HG03280 (cell line): ENCODE data around the gene RASGRF1.
"Not testable (repeated sequence)": the region's sequence is repeated elsewhere in the genome, so short reads cannot be mapped to it uniquely, and the experiment has no call there.

Source experiments
- ATAC-seq: cut with Tn5 transposase; IDR thresholded peaks from one replicate; pipeline ENCODE4 v1.9.1; 2021; ENCODE audit warnings: mild to moderate bottlenecking, moderate library complexity; ENCODE audit not compliant: unreplicated experiment

Gene RASGRF1

DNA sequence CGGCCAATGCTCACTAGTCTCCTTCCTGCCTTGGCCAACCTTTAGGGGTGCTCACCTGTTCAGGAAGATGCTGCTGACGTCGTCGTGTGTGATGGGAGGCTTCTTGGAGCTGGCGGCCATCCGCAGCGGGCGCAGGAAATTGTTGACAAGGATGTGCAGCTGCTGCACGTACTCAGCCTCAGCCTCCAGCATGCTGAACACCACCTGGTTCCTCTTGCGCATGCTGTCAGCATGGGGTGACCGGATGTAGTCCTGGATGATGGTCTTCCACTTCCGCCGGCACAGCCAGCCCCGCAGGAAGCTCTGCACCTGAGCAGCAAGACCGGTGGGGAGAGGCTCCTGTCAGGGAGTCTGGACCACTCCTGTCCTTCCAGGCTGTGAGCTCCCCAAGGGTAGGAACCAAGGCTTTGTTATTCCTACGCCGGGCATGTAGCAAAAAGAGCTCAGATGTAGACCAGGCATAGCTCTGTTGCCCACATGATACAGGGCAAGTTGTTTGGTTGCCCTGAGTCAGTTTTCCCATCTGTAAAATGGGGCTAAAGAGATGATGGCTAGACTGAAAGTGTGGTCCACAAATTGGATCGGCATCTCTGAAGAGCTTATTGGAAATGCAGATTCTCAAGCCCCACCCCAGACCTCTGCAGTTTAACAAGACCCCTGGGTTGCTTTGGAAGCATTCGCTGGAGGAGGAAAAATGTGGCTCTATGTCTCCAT, 43.7 kb downstream of the RASGRF1 start:
- no peak for ATAC-seq

DNA sequence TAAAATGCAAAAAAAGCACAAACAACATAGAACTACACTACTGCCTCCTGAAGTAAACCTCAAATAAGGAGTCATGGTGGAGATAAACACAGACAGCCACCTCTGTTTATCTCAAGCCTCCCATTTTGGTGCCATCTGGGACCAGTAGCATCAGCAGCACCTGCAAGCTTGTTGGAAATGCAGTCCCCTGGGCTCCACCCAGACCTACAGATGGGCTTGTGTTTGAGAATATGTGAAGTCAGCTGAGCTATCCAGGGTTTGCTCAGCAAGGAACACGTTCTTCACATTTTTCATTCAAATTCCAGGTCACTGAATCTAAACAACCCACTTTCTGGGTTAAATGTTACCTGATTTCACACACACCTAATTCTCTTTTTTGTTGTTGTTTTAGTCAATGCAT, 45.5 kb downstream of the RASGRF1 start:
- ATAC-seq, result no peak

DNA sequence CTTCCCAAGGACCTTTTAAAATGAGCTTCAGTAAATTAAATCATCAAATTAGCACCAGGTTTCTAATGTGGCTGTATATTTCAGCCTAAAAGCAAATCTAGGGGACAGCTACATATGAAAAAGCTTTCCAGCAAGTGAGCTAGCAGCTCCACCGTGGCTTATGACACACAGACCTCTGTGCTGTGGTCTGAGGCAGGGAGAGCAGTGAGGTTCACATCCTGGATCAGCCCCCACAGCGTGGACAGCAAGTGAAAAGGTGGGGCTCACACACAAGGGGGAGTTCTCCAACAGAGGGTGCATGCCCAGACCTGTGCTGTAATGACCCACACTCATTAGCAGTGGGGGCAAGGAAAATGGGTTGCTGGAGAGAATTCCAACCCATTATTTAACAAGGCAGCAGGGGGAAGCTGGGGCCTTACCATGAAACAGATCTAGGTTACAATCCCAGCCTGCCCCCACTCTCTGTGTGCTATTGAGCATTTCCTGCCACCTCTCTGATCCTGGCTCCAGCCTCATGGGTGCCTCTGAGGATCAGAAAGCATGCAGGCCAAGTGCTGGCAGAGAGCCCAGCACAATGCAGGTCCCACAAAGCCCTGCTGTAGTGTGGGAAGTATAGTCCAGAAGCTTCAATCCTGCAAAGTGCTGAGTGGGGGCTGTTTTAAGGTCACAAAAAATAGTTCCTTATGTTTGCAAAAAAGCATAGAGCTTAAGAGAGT, 48.2 kb downstream of the RASGRF1 start:
- no peak for ATAC-seq

DNA sequence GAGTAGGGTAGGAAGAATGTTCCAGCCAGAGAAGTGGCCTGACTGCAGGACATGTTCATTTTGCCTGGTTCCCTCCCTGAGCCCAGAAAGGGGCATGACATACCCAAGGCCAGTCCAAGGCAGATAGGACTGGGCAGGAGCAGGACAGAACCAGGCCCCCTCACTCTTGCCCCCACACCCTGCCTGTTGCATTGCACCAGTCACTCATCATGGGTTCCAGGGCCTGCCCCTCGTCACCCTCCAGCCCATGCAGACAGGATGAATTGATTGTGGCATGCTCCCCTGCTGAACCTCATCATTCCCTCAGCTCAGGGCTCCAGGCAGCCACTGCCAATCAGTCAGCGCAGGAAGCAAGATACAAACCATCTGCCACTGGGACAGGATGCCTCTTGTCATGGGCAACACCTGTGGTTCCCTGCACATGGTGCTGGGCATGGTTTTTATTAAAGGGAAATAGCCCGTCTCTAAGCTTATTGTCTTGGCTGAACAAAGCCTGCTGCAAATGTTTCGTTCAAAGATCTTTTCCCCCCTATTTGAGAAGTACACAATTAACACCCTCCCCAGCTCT, 48.9 kb downstream of the RASGRF1 start:
- no peak for ATAC-seq

DNA sequence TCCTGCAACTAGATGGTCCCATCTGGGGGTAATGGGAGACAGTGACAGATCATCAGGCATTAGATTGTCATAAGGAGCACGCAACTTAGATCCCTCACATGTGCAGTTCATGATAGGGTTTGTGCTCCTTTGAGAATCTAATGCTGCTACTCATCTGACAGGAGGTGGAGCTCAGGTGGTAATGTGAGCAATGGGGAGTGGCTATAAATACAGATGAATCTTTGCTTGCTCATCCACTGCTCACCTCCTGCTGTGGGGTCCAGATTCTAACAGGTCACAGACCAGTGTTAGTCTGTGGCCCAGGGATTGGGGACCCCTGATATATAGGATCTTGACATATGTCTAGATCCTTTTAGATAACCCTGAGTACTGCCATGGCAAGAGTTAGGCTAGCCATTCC, 52.7 kb downstream of the RASGRF1 start:
- no peak for ATAC-seq

DNA sequence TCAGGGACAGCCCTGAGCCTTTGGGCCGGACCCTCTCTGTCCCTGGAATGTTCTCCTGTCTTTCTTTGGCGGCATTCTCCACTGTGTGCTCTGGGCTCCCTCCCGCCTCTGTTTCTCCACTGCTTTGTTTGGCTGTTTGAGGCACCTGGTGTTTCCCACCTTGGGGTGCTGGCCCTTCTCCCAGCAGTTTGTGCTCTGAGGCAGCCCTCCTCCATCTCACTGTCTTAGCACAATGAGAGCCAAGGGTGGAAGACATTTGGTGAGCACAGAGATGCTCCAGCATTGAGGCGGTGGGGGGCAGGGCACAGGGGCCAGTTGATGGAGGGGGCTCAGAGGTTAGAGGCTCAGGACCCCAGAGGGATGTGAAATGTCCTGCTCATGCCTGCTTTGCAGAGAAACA, 54.3 kb downstream of the RASGRF1 start:
- ATAC-seq, result no peak

DNA sequence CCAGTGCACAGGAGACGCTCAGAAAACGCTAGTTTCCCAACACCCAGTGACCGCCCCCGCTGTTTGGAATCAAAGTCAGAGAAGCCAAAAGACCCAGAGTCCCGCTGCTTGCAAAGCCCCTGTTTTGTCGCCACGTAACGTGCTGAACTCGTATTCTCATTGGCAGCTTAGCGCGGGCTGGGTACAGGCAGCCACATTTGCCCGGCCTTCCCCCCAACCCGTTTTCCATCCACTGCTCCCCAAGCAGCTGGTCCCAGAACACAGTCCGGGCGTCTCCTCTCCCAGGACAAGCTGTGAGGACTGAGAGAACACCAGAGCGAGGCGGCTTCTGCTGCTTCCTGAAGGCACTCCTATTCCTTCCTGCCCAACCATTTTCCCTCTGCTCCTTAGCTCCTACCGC, 54.8 kb downstream of the RASGRF1 start:
- no peak for ATAC-seq

DNA sequence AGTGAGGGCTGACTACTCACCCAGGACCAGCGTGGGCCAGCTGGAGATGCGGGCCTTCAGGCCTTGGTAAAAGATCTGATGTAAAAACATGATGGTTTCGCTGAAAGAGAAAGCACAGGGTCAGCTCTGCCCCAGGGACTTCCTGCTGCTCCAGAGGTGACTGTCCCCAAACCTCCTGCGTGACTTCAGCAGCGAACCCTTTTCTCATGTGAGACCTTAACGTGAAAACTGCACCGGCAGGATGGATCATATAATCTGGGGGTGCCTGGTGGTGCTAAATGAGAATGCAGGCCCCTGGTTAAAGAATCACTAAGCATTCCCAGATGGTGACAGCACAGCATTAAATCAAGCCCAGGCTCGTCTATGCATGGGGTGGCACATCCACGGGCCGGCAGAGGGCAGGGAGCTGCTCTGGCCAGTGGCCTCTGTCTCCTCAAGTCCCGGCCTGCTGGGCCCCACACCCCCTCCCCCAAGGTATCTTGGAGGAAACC, 55.4 kb downstream of the RASGRF1 start:
- ATAC-seq, result no peak

DNA sequence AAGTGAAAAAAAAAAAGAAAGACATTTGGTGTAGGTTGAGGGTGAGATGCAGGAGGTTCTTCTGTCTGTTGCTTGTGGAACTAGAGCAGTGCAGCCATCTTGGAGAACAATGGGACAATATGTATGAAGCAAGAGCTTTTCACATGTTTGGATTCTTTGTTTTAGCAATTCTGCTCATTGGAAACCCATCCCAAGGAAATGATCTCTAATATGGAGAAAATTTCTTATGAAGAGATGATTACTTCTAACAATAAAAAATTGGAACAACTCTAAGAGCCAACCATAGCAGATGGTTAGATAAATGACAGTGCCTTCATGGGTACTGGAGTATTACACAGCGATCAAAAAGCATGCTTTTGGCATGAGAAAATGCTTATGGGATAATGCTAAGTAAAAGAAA, 56.3 kb downstream of the RASGRF1 start:
- no peak for ATAC-seq

DNA sequence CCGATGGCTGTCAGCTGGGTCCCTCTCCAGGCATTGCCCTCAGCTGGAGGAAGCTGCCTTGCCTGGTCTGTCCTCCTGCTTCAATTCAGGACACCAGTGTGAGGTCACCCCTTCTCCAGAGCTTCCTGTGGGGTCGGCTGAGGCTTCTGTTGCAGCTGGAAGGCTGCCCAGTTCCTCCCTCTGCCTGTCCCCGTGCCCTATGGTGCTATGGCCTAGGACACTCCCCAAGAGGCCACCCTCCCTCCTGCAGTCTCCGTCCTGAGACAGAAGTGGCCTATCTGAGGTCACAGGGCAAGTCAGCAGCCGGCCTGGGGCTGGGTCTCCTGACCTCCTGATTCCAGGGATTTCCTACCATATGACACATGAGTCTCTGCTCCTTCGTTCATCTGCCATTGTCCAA, 57.9 kb downstream of the RASGRF1 start:
- ATAC-seq, result no peak

DNA sequence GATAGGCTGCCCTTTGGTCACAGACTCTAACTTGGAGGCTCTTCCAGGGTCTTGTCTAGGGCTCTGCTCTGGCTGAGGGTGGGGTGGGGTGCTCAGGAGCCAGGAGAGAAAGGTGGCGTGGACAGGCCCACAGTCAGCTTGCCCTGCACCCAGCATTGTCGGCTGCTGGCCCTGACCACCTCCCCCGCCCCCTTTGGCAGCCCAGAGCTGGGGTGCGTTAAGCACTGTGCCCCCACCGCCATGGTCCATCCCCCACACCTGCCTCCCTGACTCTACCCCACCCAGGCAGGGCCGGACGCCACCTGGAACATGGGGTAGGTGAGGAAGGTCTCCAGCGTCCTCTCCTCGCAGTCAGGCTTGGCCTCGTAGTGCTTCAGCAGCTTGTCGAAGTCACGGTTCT, 58.8 kb downstream of the RASGRF1 start:
- ATAC-seq, result no peak

DNA sequence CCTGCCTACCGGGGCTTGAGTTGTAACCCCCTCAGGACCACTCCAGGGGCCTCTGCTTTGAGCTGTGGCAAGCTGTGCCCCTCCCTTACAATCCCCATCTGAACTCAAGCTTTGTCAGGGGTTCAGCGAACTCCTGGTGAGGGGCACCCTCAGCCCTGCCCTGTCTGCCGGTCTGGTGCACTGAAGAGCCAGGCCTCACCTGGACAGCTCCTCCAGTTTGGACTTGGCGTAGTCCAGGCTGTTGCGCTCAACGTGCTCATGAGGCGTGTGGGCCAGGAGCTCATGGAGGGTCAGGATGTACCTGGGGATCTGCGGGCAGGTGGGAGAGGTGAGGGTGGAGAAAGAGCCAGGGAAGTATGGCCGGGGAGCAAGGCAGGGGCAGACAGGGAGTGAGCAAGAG, 59.4 kb downstream of the RASGRF1 start:
- ATAC-seq, result no peak

DNA sequence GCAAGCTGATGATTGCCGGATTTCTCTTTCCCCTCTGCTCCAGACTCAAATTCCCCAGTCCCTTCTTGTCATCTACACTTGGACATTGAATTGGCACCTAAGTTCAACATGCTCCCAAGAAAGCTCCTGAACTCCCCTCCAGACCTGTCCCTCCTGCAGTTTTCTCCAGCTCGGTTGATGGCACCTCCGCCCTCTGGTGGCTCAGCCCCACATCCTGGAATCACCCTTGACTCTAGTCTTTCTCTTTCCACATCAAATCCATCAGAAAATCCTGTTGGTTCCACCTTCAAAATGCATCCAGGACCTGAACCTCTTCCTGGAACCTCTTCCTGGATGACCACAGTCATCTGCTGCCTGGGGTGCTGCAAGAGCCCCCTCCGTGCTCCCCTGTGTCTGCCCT, 60.1 kb downstream of the RASGRF1 start:
- no peak for ATAC-seq

DNA sequence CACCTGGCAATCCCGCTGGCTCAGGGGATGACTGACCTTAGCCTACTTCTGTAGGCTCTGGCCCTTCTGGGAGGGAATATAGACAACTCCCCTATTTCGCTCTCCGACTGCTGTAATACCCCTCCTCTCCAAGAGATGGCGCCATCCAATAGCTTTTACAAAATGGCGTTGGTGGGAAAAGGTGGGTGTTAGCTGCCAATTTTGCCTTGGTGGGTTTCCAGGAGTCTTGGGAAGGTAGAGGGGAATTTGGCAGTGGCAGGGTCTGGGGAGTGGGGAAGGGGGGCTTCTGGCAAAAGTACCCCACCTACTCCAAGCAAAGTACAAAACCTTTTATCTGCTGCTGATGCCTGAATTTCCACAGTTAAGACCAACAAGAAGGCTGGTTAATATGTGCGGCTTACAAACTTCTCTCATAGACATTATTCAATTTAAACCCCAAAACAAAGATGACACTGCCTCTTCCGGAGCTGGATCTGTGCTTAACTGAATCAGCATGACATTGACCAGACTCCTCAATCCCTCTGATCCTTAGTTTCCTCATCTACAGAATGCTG, 62.1 kb downstream of the RASGRF1 start:
- ATAC-seq, result no peak

DNA sequence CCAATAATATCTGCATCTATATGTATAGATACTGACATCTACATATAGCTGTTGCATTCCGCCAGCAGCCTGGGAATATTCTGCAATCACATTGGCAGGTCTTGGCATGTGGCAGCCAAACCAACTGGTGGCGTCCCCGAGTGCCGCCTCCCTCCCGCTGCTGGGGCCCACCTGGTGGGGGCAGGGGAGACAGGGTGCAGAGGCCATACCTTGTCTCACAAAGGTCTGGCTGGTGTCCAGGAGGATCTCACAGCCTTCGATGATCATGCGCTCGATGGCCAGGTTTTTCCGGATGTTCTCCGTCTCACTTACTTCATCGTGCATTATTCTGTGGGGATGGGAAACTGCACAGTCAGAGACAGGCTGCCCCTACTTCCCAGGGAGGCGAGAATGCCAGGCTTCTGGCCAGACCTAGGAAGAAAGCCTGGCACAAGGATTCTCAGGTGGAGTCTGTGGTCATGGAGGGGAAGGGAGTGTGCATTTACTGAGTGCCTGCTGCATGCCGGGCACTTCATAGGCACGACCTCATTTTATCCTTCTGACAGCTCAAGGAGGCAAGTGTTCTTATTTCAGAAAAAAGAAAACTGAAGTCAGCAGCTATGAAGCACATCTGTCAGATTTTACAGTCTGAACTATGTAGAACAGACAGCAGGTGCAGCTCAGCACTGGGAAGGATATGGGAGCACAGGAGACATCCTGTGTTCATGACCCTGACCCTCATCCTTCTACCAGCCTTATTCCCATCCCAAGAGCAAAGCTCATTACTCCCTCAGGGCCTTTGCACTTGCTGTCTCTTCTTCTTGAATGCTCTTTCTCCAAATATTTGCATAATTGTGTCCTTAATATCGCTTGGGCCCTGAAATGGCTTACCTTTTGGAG, 62.8 kb downstream of the RASGRF1 start:
- no peak for ATAC-seq

DNA sequence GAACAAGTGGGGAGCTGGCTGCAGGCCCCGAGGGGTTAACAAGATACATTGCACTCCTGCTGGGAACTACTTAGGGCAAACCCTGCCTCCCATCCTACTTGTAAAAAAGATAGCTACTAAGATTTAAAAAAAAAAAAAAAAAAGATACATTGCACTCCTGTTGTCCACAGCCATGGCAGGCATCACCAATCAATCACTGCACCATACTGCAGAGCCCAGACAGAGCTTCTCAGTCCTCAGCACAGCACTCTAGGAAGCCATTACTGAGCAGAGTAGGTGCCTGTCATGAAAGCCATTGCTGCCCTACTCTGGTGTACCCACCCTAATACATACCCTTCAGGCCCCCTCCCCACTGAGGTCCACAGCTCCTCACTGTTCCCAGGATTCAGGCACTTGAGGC, 64.8 kb downstream of the RASGRF1 start:
- no peak for ATAC-seq

DNA sequence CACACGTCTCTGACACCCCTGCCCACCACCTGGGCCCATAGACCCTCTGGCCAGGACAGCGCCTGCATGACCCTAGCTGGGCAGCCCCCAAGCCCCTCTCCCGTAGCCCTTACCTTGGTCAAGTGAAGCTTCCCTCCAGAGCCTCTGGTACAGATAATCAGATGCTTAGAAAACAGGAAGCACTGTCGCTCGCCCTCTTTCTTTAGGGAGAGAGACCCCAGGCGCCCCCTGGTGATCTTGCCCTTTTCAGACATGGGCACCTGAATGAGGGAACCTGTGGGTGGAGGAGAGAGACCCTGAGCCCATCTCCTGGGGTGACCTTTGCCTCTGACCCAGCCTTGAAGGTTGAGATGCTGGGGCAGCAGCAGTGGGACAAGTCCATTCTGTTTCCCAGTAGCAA, 65.4 kb downstream of the RASGRF1 start:
- no peak for ATAC-seq

DNA sequence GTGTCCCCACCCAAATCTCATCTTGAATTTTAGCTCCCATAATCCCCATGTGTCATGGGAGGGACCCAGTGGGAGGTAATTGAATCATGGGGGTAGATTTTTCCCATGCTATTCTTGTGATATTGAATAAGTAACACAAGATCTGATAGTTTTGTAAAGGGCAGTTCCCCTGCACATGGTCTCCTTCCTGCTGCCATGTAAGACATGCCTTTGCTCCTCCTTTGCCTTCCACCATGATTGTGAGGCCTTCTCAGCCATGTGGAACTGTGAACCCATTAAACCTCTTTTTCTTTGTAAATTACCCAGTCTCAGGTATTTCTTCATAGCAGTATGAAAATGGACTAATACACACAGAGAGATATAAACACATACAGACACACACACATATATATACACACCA, 66.1 kb downstream of the RASGRF1 start:
- ATAC-seq, result not testable (repeated sequence)

DNA sequence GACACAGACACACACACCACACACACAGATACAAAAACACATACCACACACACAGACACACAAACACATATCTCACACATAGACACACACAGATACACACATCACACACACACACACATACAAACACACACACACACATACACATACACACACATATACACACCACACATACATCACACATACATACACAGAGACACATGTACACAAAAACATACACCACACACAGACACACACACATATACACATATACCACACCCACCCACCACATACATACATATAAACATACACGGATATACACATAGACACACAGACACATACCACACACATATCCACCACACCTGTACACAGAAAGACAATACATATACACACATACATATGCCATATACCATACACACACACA, 66.7 kb downstream of the RASGRF1 start:
- ATAC-seq, result no peak

DNA sequence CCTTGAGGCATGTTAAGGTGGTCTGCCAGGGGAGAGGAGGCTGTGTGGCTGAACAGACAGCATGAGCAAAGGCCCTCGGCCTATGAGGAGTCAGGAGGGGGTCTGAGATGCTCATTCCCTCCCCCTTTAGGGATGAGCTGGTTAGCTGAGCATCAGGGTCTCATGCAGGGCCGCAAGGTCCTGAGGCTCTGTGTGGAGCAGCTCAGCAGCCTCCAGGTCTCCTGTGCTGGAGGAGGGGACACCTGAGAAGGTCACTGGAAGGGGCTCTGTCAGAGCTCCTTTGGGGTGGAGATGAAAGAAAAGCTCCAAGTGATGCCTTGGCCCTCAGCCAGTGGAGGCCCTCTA, 67.1 kb downstream of the RASGRF1 start:
- ATAC-seq, result no peak

DNA sequence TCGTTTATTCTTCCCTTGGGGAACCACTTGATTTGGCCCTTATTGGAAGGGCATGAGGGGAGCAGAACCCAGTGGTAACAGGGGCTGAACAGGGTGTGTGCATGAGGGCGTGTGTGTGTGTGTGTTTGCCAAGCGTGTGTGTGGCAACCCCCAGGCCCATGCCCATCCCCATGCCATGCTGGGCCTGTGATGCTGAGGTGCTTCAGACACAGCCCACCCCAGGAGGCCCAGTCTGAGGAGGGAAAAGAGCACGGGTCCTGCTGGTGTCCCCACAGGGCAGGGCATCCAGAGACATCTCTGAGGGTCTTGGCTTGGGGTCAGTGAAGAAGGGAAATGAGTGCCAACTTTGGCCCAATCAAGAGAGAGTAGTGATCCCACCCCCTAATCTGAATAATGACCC, 71.6 kb downstream of the RASGRF1 start:
- no peak for ATAC-seq
